Adrenal gland (tissue), 5 donors: ENCODE data around the gene TMEM123.

ENCODE experiments used
- CTCF ChIP-seq, 6 experiments: fragments of 450-650 bp in 4 of 6; fragments of 200-600 bp in 2 of 6; sonication (generic) in 1 of 6; IDR thresholded peaks; 1 replicate in 5 of 6; 2 replicates in 1 of 6; pipeline versions ENCODE4 v1.5.1 to v1.8.0; 2016 to 2021; ENCODE audit warnings: antibody characterized with exemption in 6 of 6, mild to moderate bottlenecking in 2 of 6, moderate library complexity in 1 of 6
- POLR2A ChIP-seq, 2 donors: fragments of 450-650 bp; IDR thresholded peaks; one replicate each; pipeline ENCODE4 v1.6.1; 2017; ENCODE audit warnings: antibody characterized with exemption in 2 of 2, mild to moderate bottlenecking in 2 of 2, moderate library complexity in 1 of 2
- donor health status: DM: no; HTN: no; CAD: no.

- no peak for TF ChIP-seq CTCF (IDR thresholded peaks at IDR 0.05)
- TF ChIP-seq POLR2A (IDR thresholded peaks at IDR 0.05), result no peak
Observed at GRCh38 chr11:102385085-102386007, 67.2 kb downstream of the TMEM123 start.
